AML-193 (cell line): ENCODE results near the gene GNB1.
"Not testable (repeated sequence)": the region's sequence is repeated elsewhere in the genome, so short reads cannot be mapped to it uniquely, and the experiment has no call there.

Experiments
- DNase-seq, 2 experiments: peaks; one replicate each; lab custom pipeline; 2025; lab: John Stamatoyannopoulos, UW

The GNB1 gene

GRCh38 chr1:1761504-1762376 is 129.1 kb downstream of the GNB1 start:
- no peak for DNase-seq

- DNase-seq: no peak
Observed at GRCh38 chr1:1760715-1761114, 130.2 kb downstream of the GNB1 start.

- DNase-seq: no peak
Observed at GRCh38 chr1:1760345-1760650, 130.6 kb downstream of the GNB1 start.

DNA sequence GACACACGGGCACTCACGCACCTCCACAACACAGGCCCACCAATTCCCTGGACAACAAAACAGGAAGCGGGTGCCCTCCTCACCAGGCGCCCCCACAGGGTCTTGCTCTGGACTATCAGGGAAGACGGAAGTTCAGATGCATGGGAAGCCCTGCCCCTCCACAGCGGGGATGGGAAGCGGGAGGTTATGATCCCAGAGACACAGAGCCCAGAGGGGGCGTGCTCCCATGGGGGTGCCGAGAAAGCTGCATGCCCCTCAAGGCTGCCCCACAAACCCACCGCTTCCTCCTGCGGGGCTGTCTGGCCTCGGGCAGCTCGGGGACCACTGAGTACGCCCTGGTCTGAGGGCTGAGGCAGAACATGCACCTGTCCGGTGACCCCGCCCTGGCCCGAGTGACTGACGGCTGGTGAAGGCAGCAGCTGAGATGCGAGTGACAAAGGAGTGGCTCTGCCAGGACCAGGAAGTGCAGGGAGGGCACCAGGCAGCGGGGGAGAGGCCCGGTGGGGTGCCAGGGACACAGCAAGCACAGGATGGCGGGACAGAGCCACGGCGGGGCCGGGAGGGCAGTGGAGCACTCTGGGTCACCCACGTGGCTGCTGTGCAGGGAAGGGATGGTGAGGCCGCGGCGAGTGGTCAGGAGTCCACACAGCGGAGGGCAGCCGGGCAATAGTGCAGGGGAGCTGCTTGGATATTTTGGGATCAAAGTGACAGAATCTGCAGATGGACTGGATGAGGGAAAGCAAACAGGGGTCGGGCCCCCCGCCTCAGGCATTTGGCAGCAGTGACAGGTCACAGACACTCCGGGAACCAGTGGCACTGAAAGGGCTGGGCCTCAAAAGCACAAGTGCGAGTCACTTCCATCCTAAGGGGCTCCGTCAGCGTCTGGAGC is 131.2 kb downstream of the GNB1 start:
- no peak for DNase-seq

DNA sequence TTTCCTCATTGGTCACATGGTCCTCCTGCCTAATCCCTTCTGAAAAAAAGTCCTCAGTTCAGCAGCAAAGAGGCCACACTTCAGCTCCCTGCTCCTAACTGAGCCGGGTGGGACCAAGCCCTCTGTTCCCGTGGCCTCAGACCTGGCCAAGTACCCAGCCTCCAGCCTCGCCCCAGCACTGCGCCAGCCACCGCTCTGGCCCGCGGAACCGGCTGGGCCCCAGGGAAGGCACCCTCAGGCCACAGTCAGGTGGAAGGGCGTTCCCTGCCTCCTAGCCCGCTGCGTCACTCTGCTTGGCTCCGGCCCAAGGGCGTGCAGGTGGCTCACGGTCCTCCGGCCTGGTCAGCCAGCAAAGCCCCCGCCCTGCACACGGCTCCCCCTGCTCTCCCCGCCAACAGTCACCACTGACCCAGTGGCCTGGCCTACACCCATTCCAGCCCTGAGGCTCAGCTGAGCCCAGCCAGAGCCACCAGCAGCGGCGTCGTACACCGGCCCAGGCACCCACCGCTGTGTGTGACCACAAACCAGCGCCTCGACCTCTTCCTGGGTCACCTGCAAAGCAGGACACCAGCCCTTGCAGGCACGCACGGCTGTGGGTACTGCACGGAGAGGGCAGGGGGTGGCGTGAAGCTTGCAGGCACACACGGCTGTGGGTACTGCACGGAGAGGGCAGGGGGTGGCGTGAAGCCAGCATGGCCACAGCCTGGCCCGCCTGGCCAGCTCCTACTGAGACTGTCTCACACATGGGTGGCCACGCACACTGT is 132.0 kb downstream of the GNB1 start:
- DNase-seq: no peak

GRCh38 chr1:1758059-1758621 is 132.7 kb downstream of the GNB1 start:
- DNase-seq: no peak

- DNase-seq: no peak
Observed at GRCh38 chr1:1757422-1758058, 133.3 kb downstream of the GNB1 start.

- DNase-seq: no peak
Observed at GRCh38 chr1:1756661-1757421, 134.0 kb downstream of the GNB1 start.

- DNase-seq: no peak
Observed at GRCh38 chr1:1755852-1756251, 135.0 kb downstream of the GNB1 start.

GRCh38 chr1:1755426-1755825 is 135.5 kb downstream of the GNB1 start:
- DNase-seq: no peak

DNA sequence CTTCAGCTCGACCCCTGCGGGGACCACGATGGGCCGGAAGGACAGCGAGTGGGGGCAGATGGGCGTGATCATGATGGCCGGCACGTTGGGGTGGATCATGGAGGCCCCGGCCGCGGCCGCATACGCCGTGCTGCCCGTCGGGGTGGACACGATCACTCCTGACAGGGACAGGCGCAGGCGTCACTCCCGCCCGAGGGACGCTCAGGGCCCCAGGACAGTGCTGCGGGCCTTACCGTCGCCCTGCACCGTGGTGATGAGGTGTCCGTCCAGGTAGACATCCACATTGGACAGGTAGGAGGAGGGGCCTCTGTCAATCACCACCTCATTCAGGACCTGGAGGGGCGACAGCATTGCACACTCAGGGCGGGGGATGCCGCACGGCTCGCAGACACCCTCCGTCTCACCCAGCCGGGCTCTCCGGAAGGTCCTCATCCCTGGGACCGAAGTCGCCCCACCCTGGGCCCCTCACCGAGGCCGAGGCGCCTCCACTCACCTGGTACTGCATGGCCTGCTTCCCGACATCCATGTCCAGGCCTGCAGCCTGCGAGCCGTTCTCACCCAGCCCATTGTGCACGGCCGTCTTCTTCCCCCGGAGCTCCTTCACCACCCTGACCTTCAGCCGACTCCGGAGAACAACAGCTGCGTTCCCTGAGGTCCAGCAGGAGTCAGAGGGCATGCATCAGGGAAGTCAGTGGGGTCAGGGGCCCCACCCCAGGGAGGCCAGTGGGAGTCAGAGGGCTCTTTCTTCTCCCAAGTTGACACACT is 136.7 kb downstream of the GNB1 start:
- DNase-seq: no peak

GRCh38 chr1:1753607-1754005 is 137.3 kb downstream of the GNB1 start:
- no peak for DNase-seq

DNA sequence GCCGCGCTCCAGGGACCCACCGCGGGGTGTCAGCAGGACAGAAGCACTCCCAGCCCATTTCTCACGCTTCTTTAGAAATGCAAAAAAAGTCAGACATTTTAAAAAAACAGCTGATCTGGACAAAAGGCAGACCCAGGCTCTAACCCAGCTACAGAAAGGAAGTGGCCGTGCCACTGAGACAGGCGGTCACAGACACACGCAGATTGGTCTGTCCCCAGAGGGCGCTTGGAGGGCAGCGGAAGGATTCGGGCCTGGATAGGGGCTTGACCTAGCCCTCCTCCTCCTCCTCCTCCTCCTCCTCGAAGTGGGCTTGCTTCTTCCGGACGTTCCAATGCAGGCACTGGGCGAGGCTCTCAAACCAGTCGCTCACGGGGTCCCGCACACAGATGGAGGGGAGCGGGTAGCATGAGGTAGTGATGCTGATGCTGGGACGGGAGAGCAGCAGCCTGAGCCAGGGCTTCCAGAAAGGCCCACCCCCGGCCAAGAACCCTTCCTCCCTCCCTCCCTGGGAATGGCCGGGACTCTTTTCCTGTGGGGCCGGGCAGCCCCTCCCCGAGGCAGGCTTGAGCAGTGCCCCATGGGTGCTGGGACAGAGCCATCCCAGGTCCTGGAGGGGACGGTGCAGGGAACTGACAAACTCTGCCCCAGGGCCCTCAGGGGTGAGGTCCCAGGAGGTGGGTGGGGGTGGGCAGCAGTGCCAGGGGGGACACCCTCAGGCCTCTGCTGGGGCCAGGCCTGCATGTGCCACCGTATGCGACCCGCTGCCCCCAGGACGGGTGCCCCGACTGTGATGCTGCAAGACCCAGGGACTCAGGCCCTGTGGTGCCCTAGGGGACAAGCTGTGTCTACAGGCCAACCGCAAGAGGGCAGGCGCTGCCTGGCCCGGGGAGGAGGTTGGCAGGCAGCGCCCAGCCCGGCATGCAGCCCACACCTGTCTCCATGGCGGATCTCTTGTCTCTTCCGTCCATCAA is 138.0 kb downstream of the GNB1 start:
- DNase-seq: no peak

DNA sequence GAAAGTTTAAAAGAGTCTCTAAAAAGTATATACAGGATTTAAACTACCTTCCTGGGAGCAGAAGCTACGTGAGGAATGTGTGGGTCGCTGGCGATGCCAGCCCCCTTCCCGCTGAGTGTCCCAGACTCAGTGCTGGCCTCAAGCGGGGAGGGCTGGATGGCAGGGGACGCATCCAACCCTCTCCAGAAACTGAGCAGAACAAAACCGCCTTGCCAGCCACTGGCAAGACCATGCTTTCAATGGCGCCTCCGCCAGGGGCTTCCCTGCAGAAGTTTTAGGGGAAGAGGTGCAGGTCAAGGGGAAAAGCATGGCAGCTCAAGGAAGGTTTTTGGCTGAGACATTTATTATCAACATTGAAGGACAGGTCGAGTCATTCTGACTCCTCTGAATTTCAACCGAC is 138.7 kb downstream of the GNB1 start:
- no peak for DNase-seq

GRCh38 chr1:1749941-1750340 is 140.9 kb downstream of the GNB1 start:
- DNase-seq: not testable (repeated sequence)

DNA sequence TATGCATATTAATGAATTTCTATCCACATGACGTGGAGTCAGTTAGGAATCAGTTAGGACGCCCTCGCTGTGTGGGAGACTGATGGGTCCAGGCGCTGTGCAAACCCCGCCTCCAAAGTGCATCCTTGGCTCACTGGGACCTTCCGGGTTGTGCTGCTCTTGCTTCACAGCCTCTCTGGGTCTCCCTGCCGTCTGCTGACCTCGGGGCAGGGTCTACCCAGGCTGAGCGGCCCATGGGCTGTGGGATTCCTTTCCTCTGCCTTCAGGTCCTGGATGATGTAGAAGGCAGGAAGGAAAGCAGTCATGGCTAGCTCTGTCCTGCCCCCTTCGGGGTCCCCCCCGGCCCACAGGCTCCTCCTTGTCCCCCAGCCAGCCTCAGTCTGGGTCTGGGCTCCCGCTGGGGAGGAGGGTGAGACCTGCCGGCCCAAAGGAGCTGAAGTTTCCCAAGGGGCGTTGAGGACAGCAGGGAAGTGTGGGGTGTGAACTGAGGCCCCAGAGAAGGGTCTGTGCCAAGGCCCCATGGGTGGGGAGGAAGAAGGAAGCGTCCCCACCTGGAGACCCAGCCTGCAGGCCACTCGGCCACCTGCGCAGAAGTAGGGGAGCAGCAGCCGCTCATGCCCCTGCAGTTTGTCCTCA is 142.1 kb downstream of the GNB1 start:
- no peak for DNase-seq

- DNase-seq: not testable (repeated sequence)
Observed at GRCh38 chr1:1746566-1746909, 144.3 kb downstream of the GNB1 start.
